ENCODE data around the gene CCND1.

GRCh38 chr11:69657456-69657910, 16.5 kb downstream of the CCND1 start:
- TF ChIP-seq CTCF (conservative IDR thresholded peaks at IDR 0.05), result no peak
- TF ChIP-seq EZH2 (IDR thresholded peaks at IDR 0.05; ENCODE audit: low read depth), result no peak

Data from PC-9 (cell line).